Right lobe of liver (tissue), 4 donors: ENCODE data around the gene ITGA8.
"Not testable (repeated sequence)": the region's sequence is repeated elsewhere in the genome, so short reads cannot be mapped to it uniquely, and the experiment has no call there.

Experiments
- POLR2A ChIP-seq: fragments of 450-650 bp; IDR thresholded peaks from one replicate; pipeline ENCODE4 v1.6.1; 2017; ENCODE audit warnings: antibody characterized with exemption, mild to moderate bottlenecking
- TF ChIP-seq, protein P1 (sequence below), 4 donors: fragments of 200-600 bp in 3 of 4; fragments of 450-650 bp in 1 of 4; IDR thresholded peaks; one replicate each; pipeline versions ENCODE4 v1.5.1 to v1.8.0; 2016 to 2022; ENCODE audit warnings: antibody characterized with exemption in 4 of 4, mild to moderate bottlenecking in 2 of 4
- donor health status: DM: no; HTN: no; CAD: no.
- donor health status: DM: no; HTN: no; CAD: no.
- donor health status: DM: no; HTN: yes; CAD: no.

GRCh38 chr10:15475439-15475838 is 244.3 kb downstream of the ITGA8 start:
- TF ChIP-seq POLR2A, result not testable (repeated sequence)
- TF ChIP-seq, protein P1, sequence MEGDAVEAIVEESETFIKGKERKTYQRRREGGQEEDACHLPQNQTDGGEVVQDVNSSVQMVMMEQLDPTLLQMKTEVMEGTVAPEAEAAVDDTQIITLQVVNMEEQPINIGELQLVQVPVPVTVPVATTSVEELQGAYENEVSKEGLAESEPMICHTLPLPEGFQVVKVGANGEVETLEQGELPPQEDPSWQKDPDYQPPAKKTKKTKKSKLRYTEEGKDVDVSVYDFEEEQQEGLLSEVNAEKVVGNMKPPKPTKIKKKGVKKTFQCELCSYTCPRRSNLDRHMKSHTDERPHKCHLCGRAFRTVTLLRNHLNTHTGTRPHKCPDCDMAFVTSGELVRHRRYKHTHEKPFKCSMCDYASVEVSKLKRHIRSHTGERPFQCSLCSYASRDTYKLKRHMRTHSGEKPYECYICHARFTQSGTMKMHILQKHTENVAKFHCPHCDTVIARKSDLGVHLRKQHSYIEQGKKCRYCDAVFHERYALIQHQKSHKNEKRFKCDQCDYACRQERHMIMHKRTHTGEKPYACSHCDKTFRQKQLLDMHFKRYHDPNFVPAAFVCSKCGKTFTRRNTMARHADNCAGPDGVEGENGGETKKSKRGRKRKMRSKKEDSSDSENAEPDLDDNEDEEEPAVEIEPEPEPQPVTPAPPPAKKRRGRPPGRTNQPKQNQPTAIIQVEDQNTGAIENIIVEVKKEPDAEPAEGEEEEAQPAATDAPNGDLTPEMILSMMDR (IDR thresholded peaks at IDR 0.05), result not testable (repeated sequence)
